Inferior parietal cortex (tissue), 1 donor: ENCODE measurements around the gene TSNAXIP1.

Experiments
- DNase-seq: peaks from one replicate; pipeline ENCODE4 v3.0.0-alpha.2; 2016; ENCODE audit errors: extremely low spot score

TSNAXIP1 gene

GRCh38 chr16:67806428-67807147 lies at the start of gene TSNAXIP1, which contains the start of gene RANBP10:
Gene TSNAXIP1, plus strand, starts transcription at chr16:67806889. Its CDS starts 261 bp downstream, at chr16:67807150.
Gene RANBP10, minus strand, starts transcription at chr16:67806560. Its CDS starts 24 bp downstream, at chr16:67806536.
- peak; percentile 98 for DNase-seq

GRCh38 chr16:67758006-67758405 lies 48.7 kb upstream of the TSNAXIP1 start:
- DNase-seq: no peak

GRCh38 chr16:67758966-67759365 lies 47.7 kb upstream of the TSNAXIP1 start:
- DNase-seq: no peak

GRCh38 chr16:67760206-67760955 lies 46.3 kb upstream of the TSNAXIP1 start:
- DNase-seq: no peak

GRCh38 chr16:67760956-67761230 lies 45.8 kb upstream of the TSNAXIP1 start:
- DNase-seq: no peak

GRCh38 chr16:67761924-67762323 lies 44.8 kb upstream of the TSNAXIP1 start:
- DNase-seq: no peak

GRCh38 chr16:67762385-67762784 lies 44.3 kb upstream of the TSNAXIP1 start:
- no peak for DNase-seq

- DNase-seq: no peak
These were observed 43.6 kb upstream of the TSNAXIP1 start for GRCh38 chr16:67763066-67763465.

GRCh38 chr16:67764158-67764667 lies 42.5 kb upstream of the TSNAXIP1 start:
- DNase-seq: no peak

- no peak for DNase-seq
These were observed 40.4 kb upstream of the TSNAXIP1 start for GRCh38 chr16:67766291-67766690.

- no peak for DNase-seq
These were observed 38.7 kb upstream of the TSNAXIP1 start for GRCh38 chr16:67767953-67768352.

GRCh38 chr16:67770346-67770991 lies 36.2 kb upstream of the TSNAXIP1 start:
- no peak for DNase-seq

GRCh38 chr16:67773099-67773498 lies 33.6 kb upstream of the TSNAXIP1 start:
- no peak for DNase-seq

- no peak for DNase-seq
These were observed 32.9 kb upstream of the TSNAXIP1 start for GRCh38 chr16:67773569-67774456.

- no peak for DNase-seq
These were observed 32.2 kb upstream of the TSNAXIP1 start for GRCh38 chr16:67774457-67774853.

GRCh38 chr16:67775273-67775672 lies 31.4 kb upstream of the TSNAXIP1 start:
- DNase-seq: no peak

- DNase-seq: no peak
These were observed 27.3 kb upstream of the TSNAXIP1 start for GRCh38 chr16:67779256-67780014.

GRCh38 chr16:67780847-67781564 lies 25.7 kb upstream of the TSNAXIP1 start:
- DNase-seq: no peak

GRCh38 chr16:67781565-67781921 lies 25.1 kb upstream of the TSNAXIP1 start:
- DNase-seq: no peak
